ENCODE results near the gene CHAT. TPM values are rescaled to one million over a fixed set of nuclear protein-coding genes. Genes with fewer than 3 reads are reported as not detected.

CHAT gene
- total RNA-seq, 1 experiment from 2014 or later: not detected

- H3K9me3 Mint-ChIP-seq (ENCODE audit: unreplicated experiment): no peaks in the 10 kb centered on the region
- H3K27ac Mint-ChIP-seq (ENCODE audit: low read depth, unreplicated experiment): no peak overlapping the region
- BruUV-seq (replicated peaks): no TSS peak
- no peaks in the 10 kb centered on the region for H3K36me3 Mint-ChIP-seq (ENCODE audit: insufficient read depth, unreplicated experiment)
- intact Hi-C loops (cut with micrococcal nuclease): no loop called here
- ChIA-PET POLR2A (no interaction called here), CTCF (no interaction called here)
- TF ChIP-seq, protein P1, sequence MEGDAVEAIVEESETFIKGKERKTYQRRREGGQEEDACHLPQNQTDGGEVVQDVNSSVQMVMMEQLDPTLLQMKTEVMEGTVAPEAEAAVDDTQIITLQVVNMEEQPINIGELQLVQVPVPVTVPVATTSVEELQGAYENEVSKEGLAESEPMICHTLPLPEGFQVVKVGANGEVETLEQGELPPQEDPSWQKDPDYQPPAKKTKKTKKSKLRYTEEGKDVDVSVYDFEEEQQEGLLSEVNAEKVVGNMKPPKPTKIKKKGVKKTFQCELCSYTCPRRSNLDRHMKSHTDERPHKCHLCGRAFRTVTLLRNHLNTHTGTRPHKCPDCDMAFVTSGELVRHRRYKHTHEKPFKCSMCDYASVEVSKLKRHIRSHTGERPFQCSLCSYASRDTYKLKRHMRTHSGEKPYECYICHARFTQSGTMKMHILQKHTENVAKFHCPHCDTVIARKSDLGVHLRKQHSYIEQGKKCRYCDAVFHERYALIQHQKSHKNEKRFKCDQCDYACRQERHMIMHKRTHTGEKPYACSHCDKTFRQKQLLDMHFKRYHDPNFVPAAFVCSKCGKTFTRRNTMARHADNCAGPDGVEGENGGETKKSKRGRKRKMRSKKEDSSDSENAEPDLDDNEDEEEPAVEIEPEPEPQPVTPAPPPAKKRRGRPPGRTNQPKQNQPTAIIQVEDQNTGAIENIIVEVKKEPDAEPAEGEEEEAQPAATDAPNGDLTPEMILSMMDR (IDR thresholded peaks at IDR 0.05; ENCODE audit: unreplicated experiment): no peak
- peaks cover 12% of the 10 kb centered on the region for H3K27me3 Mint-ChIP-seq (ENCODE audit: insufficient read depth, unreplicated experiment)
- H3K4me3 Mint-ChIP-seq (ENCODE audit: unreplicated experiment): no peak overlapping the region
- peaks cover 9% of the 10 kb centered on the region for H3K4me1 Mint-ChIP-seq (ENCODE audit: insufficient read depth, unreplicated experiment)
- DNase-seq (ENCODE audit: unreplicated experiment): no peak
These were observed 6.5 kb downstream of the CHAT start for GRCh38 chr10:49620286-49620810.

DNA sequence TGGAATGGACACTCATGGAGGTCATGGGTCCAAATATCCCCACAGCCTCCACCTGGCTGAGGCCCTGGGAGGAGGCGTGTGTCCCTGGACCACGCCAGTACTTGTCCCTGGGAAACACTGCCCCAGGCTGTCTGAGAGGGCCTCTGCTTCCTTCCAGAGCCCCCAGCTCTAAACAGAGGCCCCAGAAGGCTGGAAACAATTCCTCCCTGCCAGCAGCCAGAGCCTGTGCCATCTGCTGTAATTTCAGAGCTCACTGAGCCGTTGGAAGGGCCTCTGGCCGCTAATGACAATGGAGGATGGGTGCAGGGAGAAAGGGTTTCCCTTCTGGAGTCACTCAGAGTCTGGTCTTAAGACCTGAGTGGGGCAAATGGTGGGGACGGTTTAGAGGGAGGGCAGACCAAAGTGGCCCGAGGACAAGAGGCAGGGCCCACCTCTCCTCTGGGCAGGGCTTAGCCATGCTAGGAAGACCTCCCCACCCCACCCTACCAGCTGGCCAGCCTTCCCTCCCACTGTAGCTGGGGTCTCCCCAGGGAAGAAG lies 7.1 kb downstream of the CHAT start:
- POLR2A ChIA-PET: no interaction called here
- H3K4me3 Mint-ChIP-seq (ENCODE audit: unreplicated experiment): no peak overlapping the region
- CTCF ChIA-PET: no interaction called here
- no peaks in the 10 kb centered on the region for H3K36me3 Mint-ChIP-seq (ENCODE audit: insufficient read depth, unreplicated experiment)
- peaks cover 9% of the 10 kb centered on the region for H3K4me1 Mint-ChIP-seq (ENCODE audit: insufficient read depth, unreplicated experiment)
- no peak for DNase-seq (ENCODE audit: unreplicated experiment)
- no peaks in the 10 kb centered on the region for H3K9me3 Mint-ChIP-seq (ENCODE audit: unreplicated experiment)
- intact Hi-C loops (cut with micrococcal nuclease): no loop called here
- BruUV-seq (replicated peaks): no TSS peak
- TF ChIP-seq, protein P1 (IDR thresholded peaks at IDR 0.05; ENCODE audit: unreplicated experiment): no peak
- peaks cover 12% of the 10 kb centered on the region for H3K27me3 Mint-ChIP-seq (ENCODE audit: insufficient read depth, unreplicated experiment)
- no peak overlapping the region for H3K27ac Mint-ChIP-seq (ENCODE audit: low read depth, unreplicated experiment)

GRCh38 chr10:49621561-49621960 lies 7.7 kb downstream of the CHAT start:
- peaks cover 12% of the 10 kb centered on the region for H3K27me3 Mint-ChIP-seq (ENCODE audit: insufficient read depth, unreplicated experiment)
- H3K27ac Mint-ChIP-seq (ENCODE audit: low read depth, unreplicated experiment): no peak overlapping the region
- no peak overlapping the region for H3K4me3 Mint-ChIP-seq (ENCODE audit: unreplicated experiment)
- H3K9me3 Mint-ChIP-seq (ENCODE audit: unreplicated experiment): no peaks in the 10 kb centered on the region
- DNase-seq (ENCODE audit: unreplicated experiment): no peak
- TF ChIP-seq, protein P1 (IDR thresholded peaks at IDR 0.05; ENCODE audit: unreplicated experiment): no peak
- H3K4me1 Mint-ChIP-seq (ENCODE audit: insufficient read depth, unreplicated experiment): peaks cover 9% of the 10 kb centered on the region
- POLR2A ChIA-PET: no interaction called here
- CTCF ChIA-PET: no interaction called here
- H3K36me3 Mint-ChIP-seq (ENCODE audit: insufficient read depth, unreplicated experiment): no peaks in the 10 kb centered on the region
- intact Hi-C loops (cut with micrococcal nuclease): no loop called here
- no TSS peak for BruUV-seq (replicated peaks)

GRCh38 chr10:49622426-49623425 lies 8.9 kb downstream of the CHAT start:
- H3K4me1 Mint-ChIP-seq (ENCODE audit: insufficient read depth, unreplicated experiment): peaks cover 10% of the 10 kb centered on the region
- H3K27ac Mint-ChIP-seq (ENCODE audit: low read depth, unreplicated experiment): no peak overlapping the region
- H3K36me3 Mint-ChIP-seq (ENCODE audit: insufficient read depth, unreplicated experiment): no peaks in the 10 kb centered on the region
- H3K27me3 Mint-ChIP-seq (ENCODE audit: insufficient read depth, unreplicated experiment): peaks cover 12% of the 10 kb centered on the region
- POLR2A ChIA-PET: no interaction called here
- TF ChIP-seq, protein P1 (IDR thresholded peaks at IDR 0.05; ENCODE audit: unreplicated experiment): no peak
- H3K9me3 Mint-ChIP-seq (ENCODE audit: unreplicated experiment): no peaks in the 10 kb centered on the region
- BruUV-seq (replicated peaks): no TSS peak
- CTCF ChIA-PET: interaction anchor here (0.5 to 0.6 kb wide), 2 partner anchors 118 to 1249 kb away, joined by 3 read pairs; no protein-coding TSS in a partner anchor
- H3K4me3 Mint-ChIP-seq (ENCODE audit: unreplicated experiment): no peak overlapping the region
- DNase-seq (ENCODE audit: unreplicated experiment): no peak
- intact Hi-C loops (cut with micrococcal nuclease): no loop called here

Data from MCF 10A (cell line).